NOMO-1 treated with DMSO at 0.1 percent for 48 hours (cell line): ENCODE measurements around the gene ACTG1.
A peak's percentile ranks its signal among the peaks of the same experiment; 100 is the strongest.
"Not testable (repeated sequence)": the region's sequence is repeated elsewhere in the genome, so short reads cannot be mapped to it uniquely, and the experiment has no call there.

Experiments
- DNase-seq: peaks from one replicate; lab custom pipeline; 2025; ENCODE audit not compliant: unreplicated experiment; lab: John Stamatoyannopoulos, UW

ACTG1 gene

GRCh38 chr17:81533339-81534141 is 20.9 kb upstream of the ACTG1 start:
- no peak for DNase-seq

- no peak for DNase-seq
Measured at GRCh38 chr17:81532490-81533287, 20.1 kb upstream of the ACTG1 start.

- not testable (repeated sequence) for DNase-seq
Measured at GRCh38 chr17:81531998-81532404, 19.4 kb upstream of the ACTG1 start.

GRCh38 chr17:81531013-81531412 is 18.4 kb upstream of the ACTG1 start:
- not testable (repeated sequence) for DNase-seq

GRCh38 chr17:81529437-81529803 is 16.8 kb upstream of the ACTG1 start:
- DNase-seq = no peak

- no peak for DNase-seq
Measured at GRCh38 chr17:81528651-81529436, 16.2 kb upstream of the ACTG1 start.

GRCh38 chr17:81528384-81528650 is 15.7 kb upstream of the ACTG1 start:
- no peak for DNase-seq

- no peak for DNase-seq
Measured at GRCh38 chr17:81527591-81528383, 15.2 kb upstream of the ACTG1 start, which contains the start of gene FSCN2. Gene FSCN2, plus strand, starts transcription at chr17:81528377. Its CDS starts 155 bp downstream, at chr17:81528532.

- DNase-seq = no peak
Measured at GRCh38 chr17:81526662-81527571, 14.3 kb upstream of the ACTG1 start.

- DNase-seq = no peak
Measured at GRCh38 chr17:81524865-81525159, 12.2 kb upstream of the ACTG1 start.

GRCh38 chr17:81524039-81524864 is 11.7 kb upstream of the ACTG1 start:
- DNase-seq = no peak

- DNase-seq = no peak
Measured at GRCh38 chr17:81523402-81524038, 10.9 kb upstream of the ACTG1 start.

- DNase-seq = no peak
Measured at GRCh38 chr17:81522491-81523401, 10.1 kb upstream of the ACTG1 start.

- DNase-seq = no peak
Measured at GRCh38 chr17:81520021-81520901, 7.7 kb upstream of the ACTG1 start.

- DNase-seq = peak; percentile 25
Measured at GRCh38 chr17:81519284-81520020, 6.9 kb upstream of the ACTG1 start.

- peak; percentile 31 for DNase-seq
Measured at GRCh38 chr17:81518785-81519283, 6.2 kb upstream of the ACTG1 start.
